Measurements from ENCODE around the gene ADNP.

The ADNP gene

GRCh38 chr20:50932016-50932485, 814 bp upstream of the ADNP start:
- no peak for DNase-seq (ENCODE audit: low read depth)

- no peak for DNase-seq (ENCODE audit: low read depth)
These were observed 296 bp downstream of the ADNP start for GRCh38 chr20:50930976-50931305.

- no peak for DNase-seq (ENCODE audit: low read depth)
These were observed 880 bp downstream of the ADNP start for GRCh38 chr20:50930139-50930975.

GRCh38 chr20:50929299-50930138, 1.7 kb downstream of the ADNP start:
- peak; percentile 86 for DNase-seq (ENCODE audit: low read depth)

- DNase-seq (ENCODE audit: low read depth) = no peak
These were observed 2.8 kb downstream of the ADNP start for GRCh38 chr20:50928469-50928868.

- no peak for DNase-seq (ENCODE audit: low read depth)
These were observed 4.7 kb downstream of the ADNP start for GRCh38 chr20:50926530-50926929.

- DNase-seq (ENCODE audit: low read depth) = no peak
These were observed 6.8 kb downstream of the ADNP start for GRCh38 chr20:50924261-50924920.

- no peak for DNase-seq (ENCODE audit: low read depth)
These were observed 9.3 kb downstream of the ADNP start for GRCh38 chr20:50921803-50922501.

- no peak for DNase-seq (ENCODE audit: low read depth)
These were observed 10.2 kb downstream of the ADNP start for GRCh38 chr20:50920997-50921396.

- DNase-seq (ENCODE audit: low read depth) = no peak
These were observed 11.7 kb downstream of the ADNP start for GRCh38 chr20:50919567-50919966.

- no peak for DNase-seq (ENCODE audit: low read depth)
These were observed 12.8 kb downstream of the ADNP start for GRCh38 chr20:50918403-50918802.

- DNase-seq (ENCODE audit: low read depth) = no peak
These were observed 14.3 kb downstream of the ADNP start for GRCh38 chr20:50916934-50917333.

GRCh38 chr20:50916257-50916656, 15.0 kb downstream of the ADNP start:
- no peak for DNase-seq (ENCODE audit: low read depth)

- DNase-seq (ENCODE audit: low read depth) = no peak
These were observed 15.8 kb downstream of the ADNP start for GRCh38 chr20:50915424-50915823.

GRCh38 chr20:50913690-50914375, 17.4 kb downstream of the ADNP start:
- DNase-seq (ENCODE audit: low read depth) = no peak

- no peak for DNase-seq (ENCODE audit: low read depth)
These were observed 19.5 kb downstream of the ADNP start for GRCh38 chr20:50911716-50912115.

- no peak for DNase-seq (ENCODE audit: low read depth)
These were observed 20.2 kb downstream of the ADNP start for GRCh38 chr20:50911030-50911429.

- no peak for DNase-seq (ENCODE audit: low read depth)
These were observed 21.8 kb downstream of the ADNP start for GRCh38 chr20:50909413-50909812.

GRCh38 chr20:50904067-50904570, 27.1 kb downstream of the ADNP start:
- DNase-seq (ENCODE audit: low read depth) = no peak

- no peak for DNase-seq (ENCODE audit: low read depth)
These were observed 27.7 kb downstream of the ADNP start for GRCh38 chr20:50903353-50904051.

- no peak for DNase-seq (ENCODE audit: low read depth)
These were observed 29.9 kb downstream of the ADNP start for GRCh38 chr20:50901301-50901700.
